NCI-H1092 (cell line): ENCODE measurements around the gene VAMP3.
"Not testable (repeated sequence)": the region's sequence is repeated elsewhere in the genome, so short reads cannot be mapped to it uniquely, and the experiment has no call there.

ENCODE experiments used
- DNase-seq: peaks from one replicate; lab custom pipeline; 2025; lab: John Stamatoyannopoulos, UW

Gene VAMP3

GRCh38 chr1:7768583-7768982 lies 2.5 kb upstream of the VAMP3 start:
- DNase-seq = no peak

- DNase-seq = no peak
These were observed 1.3 kb upstream of the VAMP3 start for GRCh38 chr1:7769673-7770412.

GRCh38 chr1:7770669-7770996 lies 463 bp upstream of the VAMP3 start:
- DNase-seq = no peak

- DNase-seq = no peak
These were observed 765 bp downstream of the VAMP3 start for GRCh38 chr1:7771823-7772299.

- no peak for DNase-seq
These were observed 6.5 kb downstream of the VAMP3 start for GRCh38 chr1:7777591-7777990.

- DNase-seq = no peak
These were observed 7.1 kb downstream of the VAMP3 start for GRCh38 chr1:7778133-7778628.

- DNase-seq = no peak
These were observed 9.9 kb downstream of the VAMP3 start for GRCh38 chr1:7780976-7781375.

GRCh38 chr1:7781501-7781900 lies 10.4 kb downstream of the VAMP3 start:
- DNase-seq = no peak

- DNase-seq = no peak
These were observed 10.9 kb downstream of the VAMP3 start for GRCh38 chr1:7781923-7782495.

- peak; percentile 78 for DNase-seq
These were observed 12.1 kb downstream of the VAMP3 start for GRCh38 chr1:7783178-7783711.

GRCh38 chr1:7783826-7784491 lies 12.9 kb downstream of the VAMP3 start, which contains the start of gene PER3:
Gene PER3 (plus strand): TSS chr1:7784291. CDS start chr1:7784878, 587 bp downstream.
- peak; percentile 97 for DNase-seq

GRCh38 chr1:7784492-7785071 lies 13.5 kb downstream of the VAMP3 start:
- no peak for DNase-seq

- no peak for DNase-seq
These were observed 14.0 kb downstream of the VAMP3 start for GRCh38 chr1:7785108-7785507.

- no peak for DNase-seq
These were observed 15.7 kb downstream of the VAMP3 start for GRCh38 chr1:7786795-7787194.

- no peak for DNase-seq
These were observed 18.7 kb downstream of the VAMP3 start for GRCh38 chr1:7789828-7790227.

- not testable (repeated sequence) for DNase-seq
These were observed 19.9 kb downstream of the VAMP3 start for GRCh38 chr1:7791027-7791426.

GRCh38 chr1:7795406-7795805 lies 24.3 kb downstream of the VAMP3 start:
- DNase-seq = no peak

- no peak for DNase-seq
These were observed 34.4 kb downstream of the VAMP3 start for GRCh38 chr1:7805460-7805859.

- peak; percentile 6 for DNase-seq
These were observed 37.3 kb downstream of the VAMP3 start for GRCh38 chr1:7808253-7808844.

GRCh38 chr1:7809742-7810141 lies 38.6 kb downstream of the VAMP3 start:
- DNase-seq = no peak

- DNase-seq = no peak
These were observed 39.3 kb downstream of the VAMP3 start for GRCh38 chr1:7810395-7810794.

- no peak for DNase-seq
These were observed 40.4 kb downstream of the VAMP3 start for GRCh38 chr1:7811476-7811875.
